ENCODE results near the gene TMTC2.

DNA sequence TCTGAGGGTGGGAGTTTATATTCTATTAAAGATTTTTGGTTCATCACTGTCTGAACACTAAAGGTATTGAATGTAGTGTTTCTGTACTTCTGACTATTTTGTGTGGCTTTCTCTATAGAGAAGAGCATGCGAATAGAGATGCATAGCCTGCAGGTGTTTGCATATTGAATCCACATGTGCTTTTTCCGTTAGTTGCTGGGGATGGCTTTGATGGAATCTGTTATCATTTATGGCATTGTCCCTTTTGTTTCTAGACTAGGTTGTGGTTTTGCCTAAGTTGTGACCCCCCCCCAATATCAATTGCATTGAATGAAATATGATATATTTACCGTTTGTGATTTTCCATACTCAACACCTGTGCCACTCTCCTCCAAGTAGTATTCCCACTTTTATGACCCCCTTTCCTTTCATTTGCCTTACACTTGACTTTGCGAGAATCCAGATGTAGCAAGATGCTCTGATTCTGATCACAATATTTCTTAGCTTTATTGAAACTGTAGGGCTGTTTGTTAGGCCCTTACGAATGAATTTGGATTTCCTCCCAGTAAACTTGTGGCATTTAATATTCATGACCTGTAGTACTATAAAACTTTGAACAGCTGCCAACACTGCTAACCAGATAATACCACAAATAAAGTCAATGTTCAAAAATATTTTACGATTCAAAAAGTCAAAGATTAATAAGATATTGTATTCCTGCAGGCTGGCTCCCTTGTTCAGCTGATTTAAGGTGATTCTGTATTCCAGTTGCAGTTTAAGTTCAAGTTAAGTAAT is 176.4 kb downstream of the TMTC2 start:
- TF ChIP-seq, protein P1, sequence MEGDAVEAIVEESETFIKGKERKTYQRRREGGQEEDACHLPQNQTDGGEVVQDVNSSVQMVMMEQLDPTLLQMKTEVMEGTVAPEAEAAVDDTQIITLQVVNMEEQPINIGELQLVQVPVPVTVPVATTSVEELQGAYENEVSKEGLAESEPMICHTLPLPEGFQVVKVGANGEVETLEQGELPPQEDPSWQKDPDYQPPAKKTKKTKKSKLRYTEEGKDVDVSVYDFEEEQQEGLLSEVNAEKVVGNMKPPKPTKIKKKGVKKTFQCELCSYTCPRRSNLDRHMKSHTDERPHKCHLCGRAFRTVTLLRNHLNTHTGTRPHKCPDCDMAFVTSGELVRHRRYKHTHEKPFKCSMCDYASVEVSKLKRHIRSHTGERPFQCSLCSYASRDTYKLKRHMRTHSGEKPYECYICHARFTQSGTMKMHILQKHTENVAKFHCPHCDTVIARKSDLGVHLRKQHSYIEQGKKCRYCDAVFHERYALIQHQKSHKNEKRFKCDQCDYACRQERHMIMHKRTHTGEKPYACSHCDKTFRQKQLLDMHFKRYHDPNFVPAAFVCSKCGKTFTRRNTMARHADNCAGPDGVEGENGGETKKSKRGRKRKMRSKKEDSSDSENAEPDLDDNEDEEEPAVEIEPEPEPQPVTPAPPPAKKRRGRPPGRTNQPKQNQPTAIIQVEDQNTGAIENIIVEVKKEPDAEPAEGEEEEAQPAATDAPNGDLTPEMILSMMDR (IDR thresholded peaks at IDR 0.05; ENCODE audit: insufficient read depth, low read length, poor library complexity, severe bottlenecking): no peak
- TF ChIP-seq EZH2phosphoT487 (conservative IDR thresholded peaks at IDR 0.05; ENCODE audit: low read length): no peak

Measured in SU-DHL-6 (cell line).